GM12878 (cell line): ENCODE results near the gene CIROP. TPM values are rescaled to one million over a fixed set of nuclear protein-coding genes. Genes with fewer than 3 reads are reported as not detected.

ENCODE experiments used
- ATAC-seq: fragments of 200-7000 bp; cut with Tn5 transposase; 3 replicates; pipeline ENCODE4 v1.9.1; 2020; ENCODE audit warnings: mild to moderate bottlenecking, moderate library complexity
- BruUV-seq: library from RNA; stranded (reverse); fragments of 400-500 nt; replicated peaks from 2 replicates; lab custom pipeline; 2021; lab: Mats Ljungman, UMichigan
- CTCF ChIA-PET: fragments of 300-600 bp; sonication (Branson Sonifier 250); formaldehyde crosslinking; extraction: SDS; loops from one replicate; lab custom pipeline; 2021; ENCODE audit warnings: inconsistent platforms; lab: Yijun Ruan, JAX
- POLR2A ChIA-PET: fragments of 350-600 bp; formaldehyde crosslinking; extraction: SDS; loops from one replicate; lab custom pipeline; 2021; ENCODE audit warnings: inconsistent platforms; lab: Charles Lee
- RAD21 ChIA-PET: fragments of 300-600 bp; sonication (Branson Sonifier 250); formaldehyde crosslinking; loops from one replicate; lab custom pipeline; 2023; ENCODE audit warnings: antibody characterized with exemption; ENCODE audit not compliant: unreplicated experiment; lab: Charles Lee
- SMC1A ChIA-PET: fragments of 300-600 bp; sonication (Branson Sonifier 250); formaldehyde crosslinking; loops from one replicate; lab custom pipeline; 2023; ENCODE audit not compliant: unreplicated experiment, uncharacterized antibody; lab: Charles Lee
- DNase-seq: peaks from one replicate; pipeline ENCODE4 v3.0.0-alpha.2; 2011; ENCODE audit warnings: low read depth, low spot score
- FAIRE-seq: peaks from 3 replicates; lab custom pipeline; 2011; peaks lifted over from hg19 to GRCh38; lab: Jason Lieb, UNC
- H2AFZ ChIP-seq: 2 replicates; pipeline ENCODE4 v1.6.0; 2011; ENCODE audit warnings: low read depth, low read length, control low read depth; ENCODE audit not compliant: control insufficient read depth
- H3K27ac ChIP-seq: 2 replicates; pipeline ENCODE4 v1.5.1; 2011; ENCODE audit warnings: control low read depth; ENCODE audit not compliant: control insufficient read depth, insufficient read depth
- H3K27me3 ChIP-seq, 2 experiments: replicated peaks in 1 of 2; 2 replicates each; pipeline versions ENCODE4 v1.6.0 to v1.6.1; 2011; ENCODE audit warnings: low read length in 1 of 2; ENCODE audit not compliant: control insufficient read depth in 2 of 2, insufficient read depth in 2 of 2
- H3K36me3 ChIP-seq, 2 experiments: 2 replicates each; pipeline ENCODE4 v1.5.1; 2011; ENCODE audit warnings: low read length in 1 of 2; ENCODE audit not compliant: control insufficient read depth in 2 of 2, insufficient read depth in 2 of 2
- H3K4me1 ChIP-seq: 2 replicates; pipeline ENCODE4 v1.6.1; 2011; ENCODE audit warnings: mild to moderate bottlenecking, low read length, moderate library complexity, mixed read lengths; ENCODE audit not compliant: control insufficient read depth, insufficient read depth
- H3K4me2 ChIP-seq: 2 replicates; pipeline ENCODE4 v1.6.0; 2011; ENCODE audit warnings: control low read depth; ENCODE audit not compliant: control insufficient read depth, insufficient read depth
- H3K4me3 ChIP-seq: fragments of 200-600 bp; sonication (generic); 2 replicates; pipeline ENCODE4 v1.5.1; 2016
- H3K79me2 ChIP-seq: 2 replicates; pipeline ENCODE4 v1.6.0; 2011; ENCODE audit warnings: low read length; ENCODE audit not compliant: control insufficient read depth, insufficient read depth
- H3K9ac ChIP-seq: 2 replicates; pipeline ENCODE4 v1.8.0; 2011; ENCODE audit warnings: low read length, control low read depth, mixed read lengths; ENCODE audit not compliant: control insufficient read depth, insufficient read depth
- H3K9me3 ChIP-seq: replicated peaks from 3 replicates; pipeline ENCODE4 v1.5.1; 2011; ENCODE audit warnings: mild to moderate bottlenecking, low read length; ENCODE audit not compliant: control insufficient read depth, insufficient read depth
- H4K20me1 ChIP-seq: 2 replicates; pipeline ENCODE4 v1.6.0; 2011; ENCODE audit not compliant: control insufficient read depth, insufficient read depth
- MEF2B ChIP-seq: fragments of 450-650 bp; IDR thresholded peaks from 2 replicates; pipeline ENCODE4 v1.6.1; 2018; ENCODE audit warnings: mild to moderate bottlenecking, moderate library complexity; ENCODE audit not compliant: partially characterized antibody, poor library complexity, severe bottlenecking
- WGBS: methylation state at CpG from one replicate; pipeline ENCODE4 v1.1.6; 2016; ENCODE audit warnings: low lambda C conversion rate; ENCODE audit not compliant: insufficient replicate concordance, insufficient coverage; ENCODE audit errors: missing lambda C conversion rate; 5-methylcytosine and 5-hydroxymethylcytosine counted together
- in situ Hi-C: fragments of 300-500 bp; cut with MboI; formaldehyde crosslinking; loops from 9 replicates; pipeline ENCODE4 v1.14.3; 2018; ENCODE audit warnings: mixed read lengths
- intact Hi-C: fragments of 100-400 bp; cut with micrococcal nuclease; formaldehyde crosslinking; loops from one replicate; pipeline ENCODE4 v1.14.2; 2022; ENCODE audit not compliant: unreplicated experiment
- polyA plus RNA-seq, 11 experiments: library from polyadenylated mRNA; depleted of rRNA in 4 of 11; unstranded in 6 of 11; stranded (reverse) in 5 of 11; fragments of >200 nt; fragmentation: Nextera tagmentation in 4 of 11; fragmentation: Illumina TruSeq in 1 of 11; extraction: Ambion mirVana in 4 of 11; extraction: Trizol in 1 of 11; gene quantifications; 1 replicate in 1 of 11; 2 replicates in 10 of 11; pipeline versions ENCODE4 v1.2.1 to v1.2.3, GENCODE V29; 2011 to 2016; ENCODE audit warnings: inconsistent platforms in 2 of 11, missing spikeins in 2 of 11, low read depth in 1 of 11
- total RNA-seq, 4 experiments: library from RNA; depleted of rRNA in 3 of 4; stranded (reverse); fragments of >200 nt in 3 of 4; fragmentation: Illumina TruSeq in 1 of 4; extraction: Trizol in 1 of 4; gene quantifications; 2 replicates each; pipeline versions ENCODE4 v1.2.1 to v1.2.3, GENCODE V29; 2013 to 2021
- TF ChIP-seq, protein P1 (sequence below): fragments of 450-650 bp; conservative IDR thresholded peaks from 2 replicates; pipeline ENCODE4 v1.6.1; 2017; ENCODE audit warnings: mild to moderate bottlenecking, moderate library complexity
- TF ChIP-seq, protein P2 (sequence below), 3 experiments: IDR thresholded peaks in 2 of 3; conservative IDR thresholded peaks in 1 of 3; 2 replicates each; pipeline ENCODE4 v1.5.1; 2011; ENCODE audit warnings: low read depth in 3 of 3, low read length in 3 of 3, mild to moderate bottlenecking in 3 of 3, control low read depth in 2 of 3, moderate library complexity in 2 of 3, inconsistent platforms in 1 of 3, mixed read lengths in 1 of 3; ENCODE audit not compliant: control insufficient read depth in 2 of 3, insufficient read depth in 1 of 3; ENCODE audit errors: extremely low read depth in 1 of 3

The CIROP gene
- total and polyA plus RNA-seq, 10 of the 15 experiments (the other 5 are each of a cell fraction or from before 2014, with no cell fraction given) = not detected

- H3K27ac ChIP-seq = no peak overlapping the region
- no peak overlapping the region for H3K4me3 ChIP-seq
- TF ChIP-seq, protein P1, sequence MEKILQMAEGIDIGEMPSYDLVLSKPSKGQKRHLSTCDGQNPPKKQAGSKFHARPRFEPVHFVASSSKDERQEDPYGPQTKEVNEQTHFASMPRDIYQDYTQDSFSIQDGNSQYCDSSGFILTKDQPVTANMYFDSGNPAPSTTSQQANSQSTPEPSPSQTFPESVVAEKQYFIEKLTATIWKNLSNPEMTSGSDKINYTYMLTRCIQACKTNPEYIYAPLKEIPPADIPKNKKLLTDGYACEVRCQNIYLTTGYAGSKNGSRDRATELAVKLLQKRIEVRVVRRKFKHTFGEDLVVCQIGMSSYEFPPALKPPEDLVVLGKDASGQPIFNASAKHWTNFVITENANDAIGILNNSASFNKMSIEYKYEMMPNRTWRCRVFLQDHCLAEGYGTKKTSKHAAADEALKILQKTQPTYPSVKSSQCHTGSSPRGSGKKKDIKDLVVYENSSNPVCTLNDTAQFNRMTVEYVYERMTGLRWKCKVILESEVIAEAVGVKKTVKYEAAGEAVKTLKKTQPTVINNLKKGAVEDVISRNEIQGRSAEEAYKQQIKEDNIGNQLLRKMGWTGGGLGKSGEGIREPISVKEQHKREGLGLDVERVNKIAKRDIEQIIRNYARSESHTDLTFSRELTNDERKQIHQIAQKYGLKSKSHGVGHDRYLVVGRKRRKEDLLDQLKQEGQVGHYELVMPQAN = no peak
- TF ChIP-seq MEF2B = no peak
- TF ChIP-seq, protein P2, sequence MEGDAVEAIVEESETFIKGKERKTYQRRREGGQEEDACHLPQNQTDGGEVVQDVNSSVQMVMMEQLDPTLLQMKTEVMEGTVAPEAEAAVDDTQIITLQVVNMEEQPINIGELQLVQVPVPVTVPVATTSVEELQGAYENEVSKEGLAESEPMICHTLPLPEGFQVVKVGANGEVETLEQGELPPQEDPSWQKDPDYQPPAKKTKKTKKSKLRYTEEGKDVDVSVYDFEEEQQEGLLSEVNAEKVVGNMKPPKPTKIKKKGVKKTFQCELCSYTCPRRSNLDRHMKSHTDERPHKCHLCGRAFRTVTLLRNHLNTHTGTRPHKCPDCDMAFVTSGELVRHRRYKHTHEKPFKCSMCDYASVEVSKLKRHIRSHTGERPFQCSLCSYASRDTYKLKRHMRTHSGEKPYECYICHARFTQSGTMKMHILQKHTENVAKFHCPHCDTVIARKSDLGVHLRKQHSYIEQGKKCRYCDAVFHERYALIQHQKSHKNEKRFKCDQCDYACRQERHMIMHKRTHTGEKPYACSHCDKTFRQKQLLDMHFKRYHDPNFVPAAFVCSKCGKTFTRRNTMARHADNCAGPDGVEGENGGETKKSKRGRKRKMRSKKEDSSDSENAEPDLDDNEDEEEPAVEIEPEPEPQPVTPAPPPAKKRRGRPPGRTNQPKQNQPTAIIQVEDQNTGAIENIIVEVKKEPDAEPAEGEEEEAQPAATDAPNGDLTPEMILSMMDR (IDR thresholded peaks at IDR 0.05 in 2 of 3, conservative IDR thresholded peaks at IDR 0.05 in 1 of 3; ENCODE audit: control insufficient read depth in 2 of 3, extremely low read depth in 1 of 3, insufficient read depth in 1 of 3, low read depth in 3 of 3, low read length in 3 of 3) = no peak
- TF ChIP-seq, all 136 proteins: peak for 0
- no peak overlapping the region for H2AFZ ChIP-seq
- H3K79me2 ChIP-seq = peaks cover 14% of the 10 kb centered on the region
- H3K4me2 ChIP-seq = no peak overlapping the region
- ChIA-PET POLR2A (interaction anchor here (0.7 kb wide), 2 partner anchors 20 to 68 kb away, joined by 3 to 4 read pairs; partner anchors contain the start of genes ACIN1 and C14orf119), CTCF (interaction anchor here (1.0 to 7.0 kb wide), 3 partner anchors 20 to 98 kb away, joined by 3 to 65 read pairs (median 4); partner anchors contain the start of genes ACIN1 and C14orf119), RAD21 (interaction anchor here (2.5 kb wide), 1 partner anchor 88 kb away, joined by 10 read pairs; no protein-coding TSS in a partner anchor), SMC1A (interaction anchor here (0.8 kb wide), 1 partner anchor 16 kb away, joined by 3 read pairs; no protein-coding TSS in a partner anchor)
- WGBS = 100% methylated on average over 1 of the region's 1 CpG
- 0 out of 2 replicates have a peak, but pooled peaks cover 6% of the 10 kb centered on the region for H3K4me1 ChIP-seq
- H3K27me3 ChIP-seq = no peaks in the 10 kb centered on the region
- H3K36me3 ChIP-seq = peaks cover 16 to 44% of the 10 kb centered on the region in 2 experiments
- no peaks in the 10 kb centered on the region for H4K20me1 ChIP-seq
- in situ Hi-C loops (no loop called here), intact Hi-C loops (no loop called here)
- DNase-seq = no peak
- H3K9me3 ChIP-seq = no peaks in the 10 kb centered on the region
- no TSS peak for BruUV-seq
- no peak for ATAC-seq
- H3K9ac ChIP-seq = no peak overlapping the region
- no peak for FAIRE-seq
Observed at GRCh38 chr14:23074906-23075305, 29.9 kb downstream of the CIROP start.
